ENCODE data around the gene PRSS56. TPM values are rescaled to one million over a fixed set of nuclear protein-coding genes. Genes with fewer than 3 reads are reported as not detected.

The PRSS56 gene
- total and polyA plus RNA-seq, 2 donors (not counting 1 experiment from before 2014, with no cell fraction given): not detected

DNA sequence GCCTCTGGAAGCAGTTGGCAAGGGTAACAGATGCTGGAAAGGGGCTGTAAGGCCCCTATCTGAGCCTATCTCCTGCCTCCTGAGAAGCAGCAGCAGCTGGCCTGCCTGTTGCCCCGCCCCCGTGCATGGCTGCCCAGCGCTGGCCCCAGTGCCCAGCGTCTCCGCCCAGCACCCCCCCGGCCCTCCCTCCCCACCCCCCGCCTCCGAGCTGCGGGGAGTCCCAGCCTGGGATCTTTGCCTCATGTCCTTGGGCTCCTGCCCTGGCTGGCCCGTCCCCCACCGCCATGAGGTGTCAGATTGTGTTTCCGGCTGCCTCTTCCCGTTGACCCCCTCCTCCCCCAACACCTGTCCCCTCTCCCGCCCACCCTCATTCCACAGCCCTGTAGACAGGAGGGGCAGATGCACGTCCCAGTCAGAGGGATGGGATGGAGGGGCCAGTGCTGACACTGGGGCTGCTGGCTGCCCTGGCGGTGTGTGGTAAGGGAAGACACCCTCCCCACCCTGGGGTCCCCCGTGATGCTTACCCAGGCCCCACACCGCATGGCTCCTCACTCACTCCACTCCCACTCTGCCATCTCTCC lies 5.7 kb downstream of the PRSS56 start, which contains the start of gene CHRND:
CHRND (plus strand) TSS at position 370 of the 581 bp plus-strand sequence; CDS start at position 426, 56 bp downstream.
- no peaks in the 10 kb centered on the region for H3K36me3 ChIP-seq (ENCODE audit: control insufficient read depth, insufficient read depth, low read length)
- H3K9me3 ChIP-seq (ENCODE audit: control insufficient read depth, insufficient read depth, low read depth, low read length): no peaks in the 10 kb centered on the region
- no peak within 1 kb of the TSS for H3K4me2 ChIP-seq (ENCODE audit: extremely low read depth, insufficient read depth, low read length)
- no peaks in the 10 kb centered on the region for H4K20me1 ChIP-seq (ENCODE audit: control insufficient read depth, extremely low read depth, insufficient read depth, low read length)
- peaks cover 15% of the 10 kb centered on the region for H3K27me3 ChIP-seq (ENCODE audit: control insufficient read depth, insufficient read depth, low read length)
- no peak for DNase-seq (ENCODE audit: low read depth in 2 of 2)
- TF ChIP-seq EZH2 (IDR thresholded peaks at IDR 0.05; ENCODE audit: low read length, missing control alignments): no peak
- no peak within 1 kb of the TSS for H3K27ac ChIP-seq (ENCODE audit: insufficient read depth, low read length)
- H3K4me3 ChIP-seq (replicated peaks in 1 of 4; ENCODE audit: control extremely low read depth in 1 of 4, insufficient read depth in 1 of 4, low read depth in 3 of 4, low read length in 4 of 4): no peak within 1 kb of the TSS
- no peak within 1 kb of the TSS for H3K9ac ChIP-seq (ENCODE audit: insufficient read depth, low read length)
- no peaks in the 10 kb centered on the region for H3K4me1 ChIP-seq (ENCODE audit: control insufficient read depth, extremely low read depth, insufficient read depth, low read length)
- no peaks in the 10 kb centered on the region for H3K79me2 ChIP-seq (ENCODE audit: control insufficient read depth, insufficient read depth, low read length)
- no peak within 1 kb of the TSS for H2AFZ ChIP-seq (ENCODE audit: low read length)

DNA sequence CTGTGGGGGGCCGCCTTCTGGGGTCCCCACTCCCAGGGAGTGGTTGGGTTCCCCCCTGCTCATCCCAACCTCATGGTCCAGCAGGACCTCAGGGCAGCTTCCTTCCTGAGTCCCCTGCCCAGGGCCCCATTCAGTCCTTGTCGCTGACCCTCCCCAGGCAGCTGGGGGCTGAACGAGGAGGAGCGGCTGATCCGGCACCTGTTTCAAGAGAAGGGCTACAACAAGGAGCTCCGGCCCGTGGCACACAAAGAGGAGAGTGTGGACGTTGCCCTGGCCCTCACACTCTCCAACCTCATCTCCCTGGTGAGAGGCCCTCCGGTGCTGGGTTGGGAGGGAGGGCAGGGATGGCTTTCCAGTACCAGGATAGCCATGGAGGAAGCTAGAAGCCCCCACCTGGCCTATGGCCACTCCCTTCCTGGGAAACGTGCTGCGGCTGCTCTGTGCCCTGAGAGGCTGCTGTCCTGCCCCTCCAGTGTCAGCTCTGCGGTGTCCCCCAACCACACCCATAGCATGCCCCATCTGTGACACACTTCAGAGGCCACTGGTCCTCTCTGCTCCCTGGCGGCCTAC lies 6.3 kb downstream of the PRSS56 start:
- Histone ChIP-seq H3K27ac (ENCODE audit: insufficient read depth, low read length) (no peak overlapping the region), H3K9ac (ENCODE audit: insufficient read depth, low read length) (no peak overlapping the region)
- no peak for TF ChIP-seq EZH2 (IDR thresholded peaks at IDR 0.05; ENCODE audit: low read length, missing control alignments)
- TF ChIP-seq, protein P1, sequence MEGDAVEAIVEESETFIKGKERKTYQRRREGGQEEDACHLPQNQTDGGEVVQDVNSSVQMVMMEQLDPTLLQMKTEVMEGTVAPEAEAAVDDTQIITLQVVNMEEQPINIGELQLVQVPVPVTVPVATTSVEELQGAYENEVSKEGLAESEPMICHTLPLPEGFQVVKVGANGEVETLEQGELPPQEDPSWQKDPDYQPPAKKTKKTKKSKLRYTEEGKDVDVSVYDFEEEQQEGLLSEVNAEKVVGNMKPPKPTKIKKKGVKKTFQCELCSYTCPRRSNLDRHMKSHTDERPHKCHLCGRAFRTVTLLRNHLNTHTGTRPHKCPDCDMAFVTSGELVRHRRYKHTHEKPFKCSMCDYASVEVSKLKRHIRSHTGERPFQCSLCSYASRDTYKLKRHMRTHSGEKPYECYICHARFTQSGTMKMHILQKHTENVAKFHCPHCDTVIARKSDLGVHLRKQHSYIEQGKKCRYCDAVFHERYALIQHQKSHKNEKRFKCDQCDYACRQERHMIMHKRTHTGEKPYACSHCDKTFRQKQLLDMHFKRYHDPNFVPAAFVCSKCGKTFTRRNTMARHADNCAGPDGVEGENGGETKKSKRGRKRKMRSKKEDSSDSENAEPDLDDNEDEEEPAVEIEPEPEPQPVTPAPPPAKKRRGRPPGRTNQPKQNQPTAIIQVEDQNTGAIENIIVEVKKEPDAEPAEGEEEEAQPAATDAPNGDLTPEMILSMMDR (conservative IDR thresholded peaks at IDR 0.05 in 1 of 2, IDR thresholded peaks at IDR 0.05 in 1 of 2; ENCODE audit: low read depth in 1 of 2, low read length in 2 of 2): no peak

GRCh38 chr2:232527905-232528470 lies 7.8 kb downstream of the PRSS56 start:
- TF ChIP-seq, protein P1 (conservative IDR thresholded peaks at IDR 0.05 in 1 of 2, IDR thresholded peaks at IDR 0.05 in 1 of 2; ENCODE audit: low read depth in 1 of 2, low read length in 2 of 2): no peak
- no peak for TF ChIP-seq EZH2 (IDR thresholded peaks at IDR 0.05; ENCODE audit: low read length, missing control alignments)
- H4K20me1 ChIP-seq (ENCODE audit: control insufficient read depth, extremely low read depth, insufficient read depth, low read length): no peaks in the 10 kb centered on the region
- no peak overlapping the region for H3K27ac ChIP-seq (ENCODE audit: insufficient read depth, low read length)
- H3K9me3 ChIP-seq (ENCODE audit: control insufficient read depth, insufficient read depth, low read depth, low read length): no peaks in the 10 kb centered on the region
- no peaks in the 10 kb centered on the region for H3K36me3 ChIP-seq (ENCODE audit: control insufficient read depth, insufficient read depth, low read length)
- DNase-seq (ENCODE audit: low read depth in 2 of 2): no peak
- H3K4me2 ChIP-seq (ENCODE audit: extremely low read depth, insufficient read depth, low read length): no peak overlapping the region
- no peak overlapping the region for H3K4me3 ChIP-seq (replicated peaks in 1 of 4; ENCODE audit: control extremely low read depth in 1 of 4, insufficient read depth in 1 of 4, low read depth in 3 of 4, low read length in 4 of 4)
- no peak overlapping the region for H3K9ac ChIP-seq (ENCODE audit: insufficient read depth, low read length)
- no peaks in the 10 kb centered on the region for H3K79me2 ChIP-seq (ENCODE audit: control insufficient read depth, insufficient read depth, low read length)
- H3K27me3 ChIP-seq (ENCODE audit: control insufficient read depth, insufficient read depth, low read length): peaks cover 10% of the 10 kb centered on the region
- H2AFZ ChIP-seq (ENCODE audit: low read length): no peak overlapping the region
- no peaks in the 10 kb centered on the region for H3K4me1 ChIP-seq (ENCODE audit: control insufficient read depth, extremely low read depth, insufficient read depth, low read length)

More for the DNA sequence above, 6.3 kb downstream of the PRSS56 start:
- Histone ChIP-seq H3K27me3 (ENCODE audit: control insufficient read depth, insufficient read depth, low read length) (peaks cover 15% of the 10 kb centered on the region), H3K36me3 (ENCODE audit: control insufficient read depth, insufficient read depth, low read length) (no peaks in the 10 kb centered on the region), H3K4me2 (ENCODE audit: extremely low read depth, insufficient read depth, low read length) (no peak overlapping the region), H3K4me3 (replicated peaks in 1 of 4; ENCODE audit: control extremely low read depth in 1 of 4, insufficient read depth in 1 of 4, low read depth in 3 of 4, low read length in 4 of 4) (no peak overlapping the region), H2AFZ (ENCODE audit: low read length) (no peak overlapping the region), H3K79me2 (ENCODE audit: control insufficient read depth, insufficient read depth, low read length) (no peaks in the 10 kb centered on the region), H3K9me3 (ENCODE audit: control insufficient read depth, insufficient read depth, low read depth, low read length) (no peaks in the 10 kb centered on the region), H4K20me1 (ENCODE audit: control insufficient read depth, extremely low read depth, insufficient read depth, low read length) (no peaks in the 10 kb centered on the region), H3K4me1 (ENCODE audit: control insufficient read depth, extremely low read depth, insufficient read depth, low read length) (no peaks in the 10 kb centered on the region)
- no peak for DNase-seq (ENCODE audit: low read depth in 2 of 2)

All from fibroblast of lung (primary cell).